ENCODE results near the gene ADAM30. TPM values are rescaled to one million over a fixed set of nuclear protein-coding genes. Genes with fewer than 3 reads are reported as not detected.

Gene ADAM30
- total RNA-seq, 1 donor from 2014 or later: not detected

- Mint-ChIP-seq H3K4me3 (ENCODE audit: unreplicated experiment) (no peak overlapping the region), H3K9me3 (ENCODE audit: unreplicated experiment) (no peaks in the 10 kb centered on the region), H3K27me3 (ENCODE audit: unreplicated experiment) (no peaks in the 10 kb centered on the region), H3K27ac (ENCODE audit: unreplicated experiment) (no peak overlapping the region), H3K36me3 (ENCODE audit: unreplicated experiment) (no peaks in the 10 kb centered on the region), H3K4me1 (ENCODE audit: low read depth, unreplicated experiment) (no peaks in the 10 kb centered on the region)
- no peak for TF ChIP-seq CTCF (IDR thresholded peaks at IDR 0.05; ENCODE audit: partially characterized antibody, unreplicated experiment)
- no peak for DNase-seq
These were observed 28.9 kb upstream of the ADAM30 start for GRCh38 chr1:119924948-119925898.

DNA sequence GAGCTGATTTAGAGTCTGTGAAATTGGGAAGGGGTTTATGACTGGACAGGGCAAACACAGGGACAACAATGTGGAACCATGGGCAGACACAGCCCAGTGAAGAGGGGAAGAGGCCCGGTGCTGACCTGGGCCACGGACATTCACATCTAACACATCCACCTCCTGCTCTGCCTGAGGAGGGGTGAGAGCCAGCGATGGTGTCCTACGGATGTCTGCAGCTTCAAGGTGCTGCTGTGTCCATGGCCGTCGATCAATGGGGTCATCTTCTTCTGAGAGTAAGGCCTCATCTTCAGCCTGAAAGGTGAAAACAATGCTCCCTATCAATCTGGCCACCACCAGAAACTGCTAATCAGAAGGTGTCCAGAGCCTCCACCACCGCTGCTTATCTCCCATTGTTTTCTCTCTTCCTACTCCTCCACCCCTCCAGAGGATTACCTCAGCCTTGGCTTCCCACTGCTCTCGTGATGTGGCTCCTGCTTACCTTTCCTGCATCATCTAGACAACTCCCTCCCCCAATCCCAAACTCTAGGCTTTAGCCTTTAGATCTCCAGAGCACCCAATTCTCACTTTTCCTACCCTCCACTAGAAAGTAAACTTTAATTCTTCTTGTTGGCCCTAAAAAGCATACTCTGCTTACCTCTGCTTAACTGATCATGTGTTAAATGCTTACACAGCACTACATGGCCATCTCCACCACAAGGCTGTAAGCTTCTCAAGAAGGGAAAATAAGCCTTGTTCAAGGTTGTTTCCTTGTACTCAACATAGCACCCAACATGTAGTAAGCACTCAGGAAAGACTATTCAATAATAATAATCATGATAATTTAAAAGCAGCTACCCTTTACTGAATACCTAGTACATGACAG, 24.0 kb upstream of the ADAM30 start:
- H3K27me3 Mint-ChIP-seq (ENCODE audit: unreplicated experiment): no peaks in the 10 kb centered on the region
- no peak for TF ChIP-seq CTCF (IDR thresholded peaks at IDR 0.05; ENCODE audit: partially characterized antibody, unreplicated experiment)
- H3K36me3 Mint-ChIP-seq (ENCODE audit: unreplicated experiment): peaks cover 7% of the 10 kb centered on the region
- no peak for DNase-seq
- H3K4me1 Mint-ChIP-seq (ENCODE audit: low read depth, unreplicated experiment): no peaks in the 10 kb centered on the region
- no peak overlapping the region for H3K4me3 Mint-ChIP-seq (ENCODE audit: unreplicated experiment)
- H3K9me3 Mint-ChIP-seq (ENCODE audit: unreplicated experiment): no peaks in the 10 kb centered on the region
- H3K27ac Mint-ChIP-seq (ENCODE audit: unreplicated experiment): no peak overlapping the region

DNA sequence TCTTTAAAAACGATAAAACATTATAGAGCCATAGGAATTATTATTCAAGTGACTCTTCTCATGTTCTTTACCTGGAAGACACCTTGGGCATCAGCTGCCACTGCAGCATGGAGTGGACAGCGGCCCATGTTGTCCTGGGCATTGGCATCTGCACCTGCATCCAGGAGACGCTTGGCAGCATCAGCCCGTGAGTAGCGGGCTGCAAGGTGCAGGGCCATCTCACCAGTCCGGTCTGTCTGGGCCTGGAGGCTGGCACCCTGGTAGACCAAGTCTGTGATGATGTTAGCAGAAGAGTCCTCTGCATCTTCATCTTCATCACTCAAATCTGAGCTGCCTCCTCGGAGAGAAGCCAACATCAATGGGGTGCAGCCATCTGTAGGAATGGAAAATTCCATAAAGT, 22.9 kb upstream of the ADAM30 start:
- no peak for DNase-seq
- peaks cover 10% of the 10 kb centered on the region for H3K36me3 Mint-ChIP-seq (ENCODE audit: unreplicated experiment)
- H3K27me3 Mint-ChIP-seq (ENCODE audit: unreplicated experiment): no peaks in the 10 kb centered on the region
- no peak for TF ChIP-seq CTCF (IDR thresholded peaks at IDR 0.05; ENCODE audit: partially characterized antibody, unreplicated experiment)
- H3K9me3 Mint-ChIP-seq (ENCODE audit: unreplicated experiment): no peaks in the 10 kb centered on the region
- no peak overlapping the region for H3K27ac Mint-ChIP-seq (ENCODE audit: unreplicated experiment)
- H3K4me3 Mint-ChIP-seq (ENCODE audit: unreplicated experiment): no peak overlapping the region
- H3K4me1 Mint-ChIP-seq (ENCODE audit: low read depth, unreplicated experiment): no peaks in the 10 kb centered on the region

GRCh38 chr1:119918301-119918700, 22.0 kb upstream of the ADAM30 start:
- Mint-ChIP-seq H3K4me1 (ENCODE audit: low read depth, unreplicated experiment) (no peaks in the 10 kb centered on the region), H3K9me3 (ENCODE audit: unreplicated experiment) (no peaks in the 10 kb centered on the region), H3K4me3 (ENCODE audit: unreplicated experiment) (no peak overlapping the region), H3K27me3 (ENCODE audit: unreplicated experiment) (no peaks in the 10 kb centered on the region), H3K36me3 (ENCODE audit: unreplicated experiment) (peaks cover 10% of the 10 kb centered on the region), H3K27ac (ENCODE audit: unreplicated experiment) (no peak overlapping the region)
- DNase-seq: no peak
- TF ChIP-seq CTCF (IDR thresholded peaks at IDR 0.05; ENCODE audit: partially characterized antibody, unreplicated experiment): no peak

All from glutamatergic neuron (in vitro differentiated cells).